ENCODE measurements around the gene IKZF1.
A peak's percentile ranks its signal among the peaks of the same experiment; 100 is the strongest.

IKZF1 gene

GRCh38 chr7:50304129-50304910 is at the start of gene IKZF1:
IKZF1 (plus strand) TSS chr7:50304716; CDS start chr7:50319062, 14,346 bp downstream.
- DNase-seq (ENCODE audit: low read depth in 2 of 2): peak in 1 of 2 experiments; percentile 60

DNA sequence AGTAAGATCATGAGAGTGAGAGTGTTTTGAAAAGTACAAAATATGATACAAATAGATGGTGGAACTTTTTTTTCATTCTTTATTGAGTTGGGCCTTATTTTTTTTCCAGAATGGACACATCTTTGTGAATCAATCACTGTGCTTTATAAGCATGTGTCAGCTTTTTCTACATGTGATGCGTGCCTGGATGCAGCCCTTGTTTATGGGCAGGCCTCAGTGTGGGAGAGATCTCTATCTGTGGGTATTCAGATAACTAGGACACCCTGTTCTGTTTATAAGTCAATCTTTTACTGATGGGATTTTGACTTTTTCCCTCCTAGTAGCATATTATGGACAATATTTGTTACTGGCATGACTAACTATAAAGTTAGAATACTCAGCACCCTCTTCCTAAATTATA is 42.9 kb upstream of the IKZF1 start:
- no peak for DNase-seq (ENCODE audit: low read depth in 2 of 2)

DNA sequence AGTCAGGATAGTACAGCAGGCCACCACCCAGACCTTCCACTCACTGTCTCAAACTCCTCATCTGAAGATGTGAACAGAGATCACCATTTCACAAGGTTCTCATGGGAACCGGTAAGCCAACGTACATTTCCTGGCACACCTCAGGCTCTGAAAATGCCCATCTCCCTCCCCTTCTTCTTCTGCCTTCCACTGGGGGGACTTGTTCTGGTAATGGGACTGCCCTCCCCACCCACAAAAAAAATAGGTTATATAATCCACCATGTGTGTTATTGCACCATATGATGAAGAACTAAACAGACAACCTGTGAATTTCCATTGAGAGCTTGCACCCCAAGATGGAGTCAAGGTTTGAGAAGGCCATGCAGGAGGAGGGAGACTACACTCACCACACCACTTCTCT is 42.1 kb upstream of the IKZF1 start:
- DNase-seq (ENCODE audit: low read depth in 2 of 2): no peak

DNA sequence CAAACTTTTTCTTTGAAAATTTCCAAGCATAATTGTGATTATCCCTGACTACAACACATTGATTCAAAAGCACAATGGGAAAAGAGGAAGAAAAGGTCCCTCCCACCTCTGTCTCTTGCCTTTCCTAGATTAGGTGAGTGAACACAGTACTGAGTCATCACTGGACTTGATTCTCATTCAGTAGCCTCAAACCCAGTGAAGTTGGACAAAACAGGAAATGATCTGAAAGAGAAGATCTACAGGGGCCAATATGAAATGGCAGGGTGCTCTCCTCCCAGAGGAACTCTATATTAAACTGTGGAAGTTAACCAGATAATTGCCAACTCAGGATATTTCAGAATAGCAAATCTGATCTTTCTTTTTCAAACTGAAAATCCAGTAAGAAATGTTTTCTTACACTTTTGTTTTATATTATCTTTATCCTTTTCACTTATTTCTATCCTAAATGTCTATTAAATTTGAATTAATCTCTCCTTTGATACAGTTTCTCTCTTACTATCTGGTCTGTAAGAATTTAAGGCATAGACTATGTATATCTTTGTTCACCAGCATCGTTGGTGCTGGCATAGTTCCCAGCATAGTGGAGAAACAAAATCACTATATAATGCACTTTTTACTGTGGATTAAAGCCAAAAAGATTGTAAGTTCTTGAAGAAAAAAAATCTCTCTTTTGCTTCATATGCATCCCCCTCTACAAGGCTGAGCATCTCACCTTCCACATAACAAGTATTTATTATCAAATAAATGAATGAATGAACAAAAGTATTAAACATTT is 41.4 kb upstream of the IKZF1 start:
- DNase-seq (ENCODE audit: low read depth in 2 of 2): no peak

- no peak for DNase-seq (ENCODE audit: low read depth in 2 of 2)
Measured at GRCh38 chr7:50264908-50265307, 39.6 kb upstream of the IKZF1 start.

DNA sequence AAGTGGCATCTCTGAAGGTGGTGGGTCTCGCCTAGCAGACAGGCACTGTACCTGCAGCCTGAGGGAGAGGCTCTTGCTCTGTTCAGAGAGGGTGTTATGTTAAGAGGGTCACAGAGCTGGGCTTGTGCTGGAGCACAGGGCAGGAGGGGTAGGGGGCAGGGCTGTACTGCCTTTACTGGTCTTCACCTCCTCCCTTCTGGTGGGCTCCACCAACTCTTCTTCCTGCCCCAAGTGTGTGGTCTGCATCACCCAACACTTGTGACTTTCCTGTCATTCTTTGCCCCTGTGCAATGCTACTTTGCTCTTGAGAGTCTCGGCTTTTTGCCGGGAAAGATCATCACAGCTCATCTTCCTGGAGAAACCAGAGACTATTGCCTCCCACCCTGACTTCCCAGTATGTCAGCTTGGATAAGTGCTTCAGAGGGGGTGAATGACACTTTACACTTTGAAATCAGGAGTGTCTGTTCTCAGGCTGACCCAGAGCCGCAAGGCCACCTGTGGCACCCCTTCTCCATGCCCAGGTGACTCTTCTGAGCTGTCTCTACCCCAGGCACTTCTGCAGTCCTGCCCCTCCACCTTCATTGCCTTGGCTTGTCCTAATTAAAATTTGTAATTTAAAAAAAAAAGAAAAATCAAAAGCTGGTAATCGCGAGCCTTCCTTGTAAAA is 38.4 kb upstream of the IKZF1 start:
- no peak for DNase-seq (ENCODE audit: low read depth in 2 of 2)

DNA sequence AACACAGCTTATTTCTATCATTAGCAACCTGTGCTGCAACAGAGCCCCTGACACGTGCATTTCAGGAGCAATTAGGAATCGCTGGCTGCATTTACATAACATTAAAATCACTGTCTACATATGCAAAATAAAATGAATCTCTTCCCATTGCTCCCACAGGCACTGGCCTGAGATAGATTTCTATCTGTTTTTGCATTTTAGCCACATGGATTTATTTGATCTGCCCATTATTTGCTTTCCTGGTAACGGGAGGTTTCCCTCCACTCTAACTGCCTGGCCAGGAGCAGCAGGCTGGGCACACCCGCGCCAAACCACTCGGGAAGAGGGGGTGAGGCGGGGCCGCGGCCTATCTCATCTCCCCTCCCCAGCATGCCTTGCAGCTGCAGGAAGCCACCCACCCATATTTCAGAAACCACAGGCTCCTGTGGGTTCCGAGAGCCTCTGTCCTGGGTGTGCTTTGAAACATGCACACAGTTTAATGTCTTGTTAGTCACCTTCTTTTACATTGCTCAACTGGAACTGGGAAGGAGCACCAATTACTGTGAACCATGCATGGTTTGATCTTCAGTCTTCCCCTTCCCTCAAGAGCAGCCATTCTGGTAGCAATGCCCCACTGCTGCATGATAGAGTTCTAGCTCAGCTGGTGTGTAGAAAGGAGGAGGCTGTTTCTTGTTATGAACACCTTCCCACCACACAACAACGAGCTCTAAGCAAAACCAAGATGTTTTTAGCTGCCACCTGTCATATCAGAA is 37.7 kb upstream of the IKZF1 start:
- peak; percentile 62 to 65 for DNase-seq (ENCODE audit: low read depth in 2 of 2)

DNA sequence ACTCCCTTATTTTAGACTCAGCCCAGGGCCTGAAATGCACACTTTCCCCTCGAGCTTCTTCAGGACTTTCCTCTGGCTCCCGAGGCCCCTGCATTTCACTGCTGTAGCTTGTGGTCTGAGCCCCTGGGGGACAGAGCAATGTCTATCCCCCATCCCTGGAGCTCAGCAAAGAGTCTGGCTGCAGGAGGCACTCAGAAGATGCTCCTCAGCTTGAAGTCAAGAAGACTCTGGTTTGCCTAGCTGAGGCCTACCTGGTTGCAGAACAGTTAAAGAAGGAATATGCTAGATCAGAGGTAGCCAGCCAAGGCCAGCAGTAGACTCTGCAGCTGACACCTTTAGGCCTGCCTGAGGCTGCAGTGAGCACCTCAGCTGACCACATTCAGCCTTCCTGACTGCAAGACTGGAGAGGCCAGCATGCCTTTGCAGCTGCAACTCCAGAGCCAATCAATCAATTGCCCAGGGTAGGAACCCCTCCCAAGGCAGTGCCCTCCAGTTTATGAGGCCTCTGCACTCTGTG is 36.9 kb upstream of the IKZF1 start:
- DNase-seq (ENCODE audit: low read depth in 2 of 2): no peak

- no peak for DNase-seq (ENCODE audit: low read depth in 2 of 2)
Measured at GRCh38 chr7:50268223-50268622, 36.3 kb upstream of the IKZF1 start.

GRCh38 chr7:50268990-50269389 is 35.5 kb upstream of the IKZF1 start:
- no peak for DNase-seq (ENCODE audit: low read depth in 2 of 2)

GRCh38 chr7:50270531-50271018 is 33.9 kb upstream of the IKZF1 start:
- no peak for DNase-seq (ENCODE audit: low read depth in 2 of 2)

DNA sequence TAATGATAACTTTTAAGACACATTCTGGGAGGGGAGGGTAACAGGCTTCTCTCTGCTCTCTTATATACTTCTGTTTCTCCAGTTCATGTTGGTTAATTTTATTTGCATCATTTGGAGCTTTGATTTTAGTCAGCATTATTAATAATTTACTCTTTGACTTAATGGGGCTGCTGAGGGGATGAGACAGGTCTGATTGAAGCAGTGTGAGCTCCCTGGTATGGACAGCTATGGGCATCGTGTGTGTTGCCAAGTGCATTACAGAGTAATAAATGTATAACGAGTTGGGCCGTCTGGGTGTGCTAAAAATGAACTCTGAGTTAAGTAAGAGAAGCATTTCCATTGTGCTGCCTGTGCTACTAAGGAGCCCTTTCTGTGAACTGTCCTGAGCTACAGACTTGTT is 31.7 kb upstream of the IKZF1 start:
- no peak for DNase-seq (ENCODE audit: low read depth in 2 of 2)

- no peak for DNase-seq (ENCODE audit: low read depth in 2 of 2)
Measured at GRCh38 chr7:50273301-50273700, 31.2 kb upstream of the IKZF1 start.

GRCh38 chr7:50273870-50274269 is 30.6 kb upstream of the IKZF1 start:
- no peak for DNase-seq (ENCODE audit: low read depth in 2 of 2)

DNA sequence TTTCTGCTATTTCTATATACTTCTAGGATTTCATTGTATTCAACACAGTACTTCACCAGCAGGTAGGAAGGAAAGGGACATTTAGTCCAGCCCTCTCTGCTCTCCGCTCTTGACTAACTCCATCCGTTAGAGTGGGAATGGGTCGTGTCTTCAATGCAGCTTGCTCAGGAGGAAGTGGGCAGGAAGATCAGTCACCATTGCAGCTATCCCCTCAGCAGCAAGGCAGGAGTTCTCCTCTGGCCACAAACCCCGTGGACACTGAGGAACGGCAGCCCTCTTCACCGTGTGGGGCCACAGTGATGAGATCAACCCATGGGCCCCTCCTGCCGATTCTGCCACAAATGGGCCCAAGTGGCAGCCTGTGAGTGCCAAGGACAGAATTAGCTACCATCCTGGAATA is 30.2 kb upstream of the IKZF1 start:
- DNase-seq (ENCODE audit: low read depth in 2 of 2): no peak

GRCh38 chr7:50275430-50275829 is 29.1 kb upstream of the IKZF1 start:
- DNase-seq (ENCODE audit: low read depth in 2 of 2): no peak

- DNase-seq (ENCODE audit: low read depth in 2 of 2): no peak
Measured at GRCh38 chr7:50276483-50276882, 28.0 kb upstream of the IKZF1 start.

DNA sequence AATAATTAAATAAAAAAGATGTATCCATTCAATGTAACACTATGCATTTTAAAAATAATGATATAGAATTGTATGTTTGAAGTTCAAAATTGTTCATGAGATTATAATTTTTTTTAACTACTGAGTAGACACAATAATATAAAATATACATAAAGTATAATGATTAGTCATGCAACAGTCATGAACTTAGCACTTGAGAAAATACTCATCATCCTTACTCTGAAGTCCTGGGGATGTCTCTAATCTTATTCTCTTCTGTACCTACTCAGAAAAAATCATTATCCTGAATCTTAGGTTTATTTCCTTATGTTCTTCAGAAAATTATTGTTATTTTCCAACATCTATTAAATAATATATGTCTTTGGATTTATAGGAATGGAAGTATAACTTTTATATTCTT is 26.4 kb upstream of the IKZF1 start:
- no peak for DNase-seq (ENCODE audit: low read depth in 2 of 2)

GRCh38 chr7:50281680-50282445 is 22.7 kb upstream of the IKZF1 start:
- no peak for DNase-seq (ENCODE audit: low read depth in 2 of 2)

GRCh38 chr7:50282813-50283605 is 21.5 kb upstream of the IKZF1 start:
- DNase-seq (ENCODE audit: low read depth in 2 of 2): no peak
